Left lobe of liver (tissue), 2 donors: ENCODE data around the gene HOXA6. TPM values are rescaled to one million over a fixed set of nuclear protein-coding genes. Genes with fewer than 3 reads are reported as not detected.
A peak's percentile ranks its signal among the peaks of the same experiment; 100 is the strongest.

Experiments
- ATAC-seq: fragments of 200-7000 bp; cut with Tn5 transposase; one replicate; pipeline ENCODE4 v1.9.1; 2020; ENCODE audit warnings: mild to moderate bottlenecking, moderate library complexity
- DNase-seq: peaks from one replicate; pipeline ENCODE4 v3.0.0-alpha.2; 2020; ENCODE audit warnings: low spot score
- total RNA-seq: library from RNA; stranded (reverse); gene quantifications from one replicate; pipeline ENCODE4 v1.2.1, GENCODE V29; 2021
- donor health status: DM: no; HTN: no; CAD: no; lungs with moderate emphysema.
- donor health status: DM: no; HTN: yes; CAD: no.

HOXA6 gene
- total RNA-seq, 1 donor from 2014 or later = not detected

GRCh38 chr7:27173956-27174873, 26.6 kb upstream of the HOXA6 start, which contains the start of gene HOXA10:
Gene HOXA10 (minus strand): TSS chr7:27174320. CDS start chr7:27174306, 14 bp downstream.
- DNase-seq (no peak), ATAC-seq (no peak)

GRCh38 chr7:27173511-27173955, 26.0 kb upstream of the HOXA6 start:
- DNase-seq = no peak
- peak; percentile 33 for ATAC-seq

GRCh38 chr7:27172823-27173510, 25.4 kb upstream of the HOXA6 start:
- no peak for DNase-seq
- peak; percentile 21 for ATAC-seq

GRCh38 chr7:27172315-27172774, 24.8 kb upstream of the HOXA6 start:
- no peak for DNase-seq
- no peak for ATAC-seq

GRCh38 chr7:27171637-27172314, 24.2 kb upstream of the HOXA6 start:
- DNase-seq (no peak), ATAC-seq (no peak)

GRCh38 chr7:27171325-27171636, 23.7 kb upstream of the HOXA6 start:
- no peak for ATAC-seq

GRCh38 chr7:27170426-27171324, 23.1 kb upstream of the HOXA6 start:
- no peak for DNase-seq

More at GRCh38 chr7:27171325-27171636, 23.7 kb upstream of the HOXA6 start:
- no peak for DNase-seq

GRCh38 chr7:27169658-27170425, 22.3 kb upstream of the HOXA6 start:
- DNase-seq (no peak), ATAC-seq (no peak)

More at GRCh38 chr7:27170426-27171324, 23.1 kb upstream of the HOXA6 start:
- no peak for ATAC-seq

- no peak for DNase-seq
- ATAC-seq = no peak
Observed at GRCh38 chr7:27168265-27168947, 20.8 kb upstream of the HOXA6 start.

- ATAC-seq = no peak
- DNase-seq = no peak
Observed at GRCh38 chr7:27167916-27168264, 20.3 kb upstream of the HOXA6 start.

- no peak for ATAC-seq
Observed at GRCh38 chr7:27166531-27167505, 19.2 kb upstream of the HOXA6 start.

GRCh38 chr7:27165996-27166530, 18.5 kb upstream of the HOXA6 start:
- DNase-seq (no peak), ATAC-seq (no peak)

More at GRCh38 chr7:27166531-27167505, 19.2 kb upstream of the HOXA6 start:
- no peak for DNase-seq

- DNase-seq = no peak
- ATAC-seq = no peak
Observed at GRCh38 chr7:27165089-27165995, 17.8 kb upstream of the HOXA6 start, which contains the start of gene HOXA9. Gene HOXA9 (minus strand): TSS chr7:27165537. CDS start chr7:27165457, 80 bp downstream.

GRCh38 chr7:27164367-27165088, 17.0 kb upstream of the HOXA6 start:
- DNase-seq (no peak), ATAC-seq (no peak)

GRCh38 chr7:27164045-27164366, 16.4 kb upstream of the HOXA6 start:
- ATAC-seq (no peak), DNase-seq (no peak)
